SK-N-SH (cell line): ENCODE results near the gene FGGY. TPM values are rescaled to one million over a fixed set of nuclear protein-coding genes. Genes with fewer than 3 reads are reported as not detected.

Experiments
- CTCF ChIA-PET: fragments of 300-600, 350-600 bp; formaldehyde crosslinking; extraction: SDS; loops from one replicate; lab custom pipeline; 2021; lab: Yijun Ruan, JAX
- POLR2A ChIA-PET: fragments of 350-600 bp; sonication (Branson Sonifier 250); formaldehyde crosslinking; extraction: SDS; loops from one replicate; lab custom pipeline; 2020; ENCODE audit warnings: antibody characterized with exemption, inconsistent platforms; lab: Yijun Ruan, JAX
- DNase-seq: peaks from one replicate; pipeline ENCODE4 v3.0.0; 2012
- H2AFZ ChIP-seq: fragments of 200-600 bp; sonication (generic); 2 replicates; pipeline ENCODE4 v1.8.1; 2016; ENCODE audit warnings: antibody characterized with exemption, mild to moderate bottlenecking, low read depth
- H3F3A ChIP-seq: fragments of 200-600 bp; sonication (generic); replicated peaks from 2 replicates; pipeline ENCODE3; 2016; ENCODE audit warnings: antibody characterized with exemption, mild to moderate bottlenecking; ENCODE audit not compliant: insufficient read depth
- H3K27ac ChIP-seq, 2 experiments: fragments of 200-500 bp in 1 of 2; fragments of 200-600 bp in 1 of 2; sonication (Bioruptor generic) in 1 of 2; sonication (generic), shearing (Covaris generic) in 1 of 2; 2 replicates each; pipeline versions ENCODE4 v1.5.1 to v1.6.1; 2014 to 2016; ENCODE audit warnings: low read depth in 2 of 2, inconsistent platforms in 1 of 2, low read length in 1 of 2, mild to moderate bottlenecking in 1 of 2, mixed read lengths in 1 of 2
- H3K27me3 ChIP-seq: fragments of 200-600 bp; sonication (generic), shearing (Covaris generic); 2 replicates; pipeline ENCODE4 v1.6.1; 2016; ENCODE audit warnings: mixed run types; ENCODE audit not compliant: insufficient read depth
- H3K36me3 ChIP-seq, 2 experiments: fragments of 200-500 bp in 1 of 2; fragments of 200-600 bp in 1 of 2; sonication (Bioruptor generic) in 1 of 2; sonication (generic) in 1 of 2; replicated peaks in 1 of 2; 2 replicates each; pipeline versions ENCODE3 to v1.5.1; 2014 to 2016; ENCODE audit warnings: low read length in 1 of 2, mild to moderate bottlenecking in 1 of 2; ENCODE audit not compliant: insufficient read depth in 2 of 2, control insufficient read depth in 1 of 2
- H3K4me1 ChIP-seq, 2 experiments: fragments of 200-500 bp in 1 of 2; fragments of 200-600 bp in 1 of 2; sonication (Bioruptor generic) in 1 of 2; sonication (generic), shearing (Covaris generic) in 1 of 2; 2 replicates each; pipeline versions ENCODE4 v1.5.1 to v1.6.1; 2014 to 2016; ENCODE audit warnings: low read depth in 1 of 2, low read length in 1 of 2, mixed run types in 1 of 2; ENCODE audit not compliant: insufficient read depth in 2 of 2, control insufficient read depth in 1 of 2
- H3K4me2 ChIP-seq: fragments of 200-600 bp; sonication (generic), shearing (Covaris generic); 2 replicates; pipeline ENCODE4 v1.6.1; 2017; ENCODE audit warnings: mixed run types
- H3K4me3 ChIP-seq, 2 experiments: fragments of 200-500 bp in 1 of 2; fragments of 200-600 bp in 1 of 2; sonication (Bioruptor generic) in 1 of 2; sonication (generic), shearing (Covaris generic) in 1 of 2; 2 replicates each; pipeline versions ENCODE4 v1.5.1 to v1.8.1; 2014 to 2016; ENCODE audit warnings: low read depth in 2 of 2, inconsistent platforms in 1 of 2, low read length in 1 of 2, mild to moderate bottlenecking in 1 of 2, mixed read lengths in 1 of 2, moderate library complexity in 1 of 2
- H3K79me2 ChIP-seq: fragments of 200-600 bp; sonication (generic); 2 replicates; pipeline ENCODE4 v1.8.1; 2017; ENCODE audit warnings: mild to moderate bottlenecking; ENCODE audit not compliant: insufficient read depth
- H3K9ac ChIP-seq: fragments of 200-600 bp; sonication (generic); 2 replicates; pipeline ENCODE4 v1.6.1; 2017; ENCODE audit warnings: mixed run types
- H3K9me2 ChIP-seq: fragments of 200-600 bp; sonication (generic); 2 replicates; pipeline ENCODE4 v1.6.1; 2017; ENCODE audit warnings: mixed run types
- H3K9me3 ChIP-seq: fragments of 200-600 bp; sonication (generic); 2 replicates; pipeline ENCODE4 v1.6.1; 2017; ENCODE audit warnings: mixed run types, mild to moderate bottlenecking, moderate library complexity
- H4K20me1 ChIP-seq: fragments of 200-600 bp; sonication (generic); 2 replicates; pipeline ENCODE4 v1.6.1; 2017; ENCODE audit warnings: mild to moderate bottlenecking, mixed run types; ENCODE audit not compliant: insufficient read depth
- CHD2 ChIP-seq: fragments of 150-350 bp; IDR thresholded peaks from 2 replicates; pipeline ENCODE4 v1.6.1; 2018; ENCODE audit warnings: low read length; ENCODE audit not compliant: partially characterized antibody
- ELF1 ChIP-seq: IDR thresholded peaks from 2 replicates; pipeline ENCODE4 v1.4.0; 2012
- EP300 ChIP-seq, 2 experiments: IDR thresholded peaks; 2 replicates each; pipeline versions ENCODE4 v1.4.0 to v1.6.1; 2012; ENCODE audit warnings: borderline replicate concordance in 1 of 2, low read depth in 1 of 2, low read length in 1 of 2
- EZH2phosphoT487 ChIP-seq: fragments of 200-600 bp; sonication (generic); IDR thresholded peaks from 2 replicates; pipeline ENCODE4 v1.6.1; 2017; ENCODE audit warnings: low read depth, mixed run types, mild to moderate bottlenecking, antibody characterized with exemption, moderate library complexity, borderline replicate concordance
- FOXJ3 ChIP-seq: sonication (generic); formaldehyde crosslinking; IDR thresholded peaks from 2 replicates; pipeline ENCODE4 v1.5.1; 2020; ENCODE audit warnings: mild to moderate bottlenecking, missing genetic modification reagents
- GABPA ChIP-seq: IDR thresholded peaks from 2 replicates; pipeline ENCODE4 v1.4.0; 2012; ENCODE audit warnings: low read depth, mild to moderate bottlenecking
- GATA2 ChIP-seq: sonication (generic); formaldehyde crosslinking; IDR thresholded peaks from 2 replicates; pipeline ENCODE4 v1.5.0; 2020; ENCODE audit warnings: mild to moderate bottlenecking, missing genetic modification reagents
- JUND ChIP-seq: IDR thresholded peaks from 2 replicates; pipeline ENCODE4 v1.4.0; 2012
- RCOR1 ChIP-seq: fragments of 150-350 bp; IDR thresholded peaks from 2 replicates; pipeline ENCODE4 v1.6.1; 2017; ENCODE audit warnings: antibody characterized with exemption, low read length
- RFX5 ChIP-seq: IDR thresholded peaks from 2 replicates; pipeline ENCODE4 v1.6.1; 2012; ENCODE audit warnings: mild to moderate bottlenecking, improper control_type of control experiment, low read length
- SMC3 ChIP-seq: IDR thresholded peaks from 2 replicates; pipeline ENCODE4 v1.6.1; 2012; ENCODE audit warnings: low read depth, low read length, improper control_type of control experiment
- TCF12 ChIP-seq: IDR thresholded peaks from 2 replicates; pipeline ENCODE4 v1.4.0; 2012
- TEAD4 ChIP-seq: IDR thresholded peaks from 2 replicates; pipeline ENCODE4 v1.4.0; 2012; ENCODE audit warnings: mild to moderate bottlenecking, borderline replicate concordance; ENCODE audit not compliant: insufficient read depth
- USF2 ChIP-seq: fragments of 150-350 bp; IDR thresholded peaks from 2 replicates; pipeline ENCODE4 v1.6.1; 2017; ENCODE audit warnings: antibody characterized with exemption, low read length, low read depth, borderline replicate concordance
- WGBS: methylation state at CpG from one replicate; pipeline ENCODE4 v1.1.6; 2017; ENCODE audit warnings: low lambda C conversion rate; 5-methylcytosine and 5-hydroxymethylcytosine counted together
- polyA plus RNA-seq, 3 experiments: library from polyadenylated mRNA; depleted of rRNA; stranded (reverse); fragments of >200 nt; gene quantifications; 2 replicates each; pipeline ENCODE4 v1.2.3, GENCODE V29; 2012
- TF ChIP-seq, protein P1 (sequence below): IDR thresholded peaks from 2 replicates; pipeline ENCODE4 v1.4.0; 2012; ENCODE audit warnings: low read depth, borderline replicate concordance
- TF ChIP-seq, protein P2 (sequence below): IDR thresholded peaks from 2 replicates; pipeline ENCODE4; 2012

FGGY gene
- polyA plus RNA-seq, 1 of the 3 experiments (the other 2 are of a cell fraction): 10.3 TPM

DNA sequence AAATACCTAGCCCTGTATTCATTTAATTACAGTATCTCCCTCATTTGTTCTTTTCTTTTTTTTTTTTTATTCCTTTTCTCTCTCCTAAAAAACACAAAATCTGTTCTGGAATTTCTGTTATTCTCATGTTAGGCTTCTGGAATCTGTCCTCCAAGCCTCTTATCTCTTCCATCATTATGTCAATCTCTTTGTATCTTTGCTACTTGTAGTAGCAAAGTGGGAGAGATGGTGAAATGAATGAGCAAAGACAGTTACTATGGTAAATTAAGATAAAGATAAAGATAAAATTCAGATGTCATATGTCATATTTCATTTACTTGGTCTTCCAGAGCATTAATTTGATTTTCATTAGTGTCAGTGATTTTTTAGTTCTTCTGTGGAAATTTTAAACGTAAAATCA is 155.1 kb downstream of the FGGY start:
- TF ChIP-seq TEAD4 (0 out of 2 replicates have a peak, but pooled peaks have one; percentile 51), TCF12 (peak; percentile 69), GATA2 (no peak), EP300 (IDR thresholded peaks at IDR 0.05; ENCODE audit: borderline replicate concordance in 1 of 2, low read depth in 1 of 2, low read length in 1 of 2) (peak in 1 of 2 experiments; percentile 11; a peak in 1 of 4 replicates), JUND (peak; percentile 41; the same call in 1 of the 2 replicates)
- TF ChIP-seq, protein P1, sequence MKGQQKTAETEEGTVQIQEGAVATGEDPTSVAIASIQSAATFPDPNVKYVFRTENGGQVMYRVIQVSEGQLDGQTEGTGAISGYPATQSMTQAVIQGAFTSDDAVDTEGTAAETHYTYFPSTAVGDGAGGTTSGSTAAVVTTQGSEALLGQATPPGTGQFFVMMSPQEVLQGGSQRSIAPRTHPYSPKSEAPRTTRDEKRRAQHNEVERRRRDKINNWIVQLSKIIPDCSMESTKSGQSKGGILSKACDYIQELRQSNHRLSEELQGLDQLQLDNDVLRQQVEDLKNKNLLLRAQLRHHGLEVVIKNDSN: no peak
- TF ChIP-seq, protein P2, sequence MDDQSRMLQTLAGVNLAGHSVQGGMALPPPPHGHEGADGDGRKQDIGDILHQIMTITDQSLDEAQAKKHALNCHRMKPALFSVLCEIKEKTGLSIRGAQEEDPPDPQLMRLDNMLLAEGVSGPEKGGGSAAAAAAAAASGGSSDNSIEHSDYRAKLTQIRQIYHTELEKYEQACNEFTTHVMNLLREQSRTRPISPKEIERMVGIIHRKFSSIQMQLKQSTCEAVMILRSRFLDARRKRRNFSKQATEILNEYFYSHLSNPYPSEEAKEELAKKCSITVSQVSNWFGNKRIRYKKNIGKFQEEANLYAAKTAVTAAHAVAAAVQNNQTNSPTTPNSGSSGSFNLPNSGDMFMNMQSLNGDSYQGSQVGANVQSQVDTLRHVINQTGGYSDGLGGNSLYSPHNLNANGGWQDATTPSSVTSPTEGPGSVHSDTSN: peak; percentile 79

DNA sequence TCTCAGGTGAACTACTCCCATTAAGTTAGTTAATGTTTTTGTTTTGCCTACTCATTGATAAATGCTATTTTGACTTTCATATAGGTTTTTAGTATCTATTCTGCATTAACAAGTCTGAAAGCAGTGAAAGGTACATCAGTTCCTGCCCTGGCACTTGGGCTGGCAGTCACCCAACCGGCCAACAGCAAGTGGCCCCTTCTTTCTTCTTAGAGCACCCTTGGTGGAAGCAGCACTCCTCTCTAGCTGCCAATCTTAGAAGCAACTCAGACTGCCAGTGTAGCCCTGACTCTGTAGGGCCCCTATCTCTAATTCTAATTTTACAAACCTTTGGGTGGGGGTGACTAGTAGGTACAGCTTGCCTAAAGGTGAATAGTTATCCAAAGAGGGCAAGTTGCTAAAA is 155.7 kb downstream of the FGGY start:
- Histone ChIP-seq H3K79me2 (no peaks in the 10 kb centered on the region), H3K9ac (no peak overlapping the region)
- TF ChIP-seq JUND: no peak
- no peak for TF ChIP-seq RCOR1
- TF ChIP-seq SMC3: no peak
- no peak for TF ChIP-seq FOXJ3
- no peak for TF ChIP-seq USF2
- no peak for TF ChIP-seq EZH2phosphoT487
- no peak for TF ChIP-seq ELF1
- TF ChIP-seq GATA2: no peak
- TF ChIP-seq, protein P2: no peak
- TF ChIP-seq TCF12: no peak
- TF ChIP-seq GABPA: no peak
- no peak for TF ChIP-seq RFX5
- TF ChIP-seq CHD2: no peak
- TF ChIP-seq, all 33 proteins: peak for 0
- H3K27me3 ChIP-seq: no peaks in the 10 kb centered on the region
- ChIA-PET CTCF (no interaction called here), POLR2A (no interaction called here)
- no peaks in the 10 kb centered on the region for H3K9me3 ChIP-seq
- H4K20me1 ChIP-seq: no peaks in the 10 kb centered on the region
- 100% methylated on average over 1 of the region's 1 CpG for WGBS
- H3K4me3 ChIP-seq: no peak overlapping the region
- H3K27ac ChIP-seq: no peak overlapping the region
- H3F3A ChIP-seq: peaks cover 12% of the 10 kb centered on the region
- no peaks in the 10 kb centered on the region for H3K9me2 ChIP-seq
- no peak overlapping the region for H3K4me2 ChIP-seq
- no peaks in the 10 kb centered on the region for H3K36me3 ChIP-seq
- no peak for DNase-seq
- H2AFZ ChIP-seq: no peak overlapping the region
- H3K4me1 ChIP-seq: peaks cover 10 to 12% of the 10 kb centered on the region in 2 experiments; a peak in 3 of 4 replicates

More for the DNA sequence above, 155.1 kb downstream of the FGGY start:
- H3K4me3 ChIP-seq: no peak overlapping the region
- 29% methylated on average over 1 of the region's 1 CpG for WGBS
- H3K36me3 ChIP-seq: no peaks in the 10 kb centered on the region
- H3K9me3 ChIP-seq: no peaks in the 10 kb centered on the region
- no peak overlapping the region for H2AFZ ChIP-seq
- no peak overlapping the region for H3K4me2 ChIP-seq
- POLR2A ChIA-PET: no interaction called here
- CTCF ChIA-PET: no interaction called here
- no peak overlapping the region for H3K9ac ChIP-seq
- no peaks in the 10 kb centered on the region for H3K27me3 ChIP-seq
- peaks cover 15% of the 10 kb centered on the region for H3F3A ChIP-seq
- no peaks in the 10 kb centered on the region for H3K9me2 ChIP-seq
- DNase-seq: no peak
- H4K20me1 ChIP-seq: no peaks in the 10 kb centered on the region
- H3K79me2 ChIP-seq: no peaks in the 10 kb centered on the region
- H3K4me1 ChIP-seq: peaks cover 15 to 18% of the 10 kb centered on the region in 2 experiments
- no peak overlapping the region for H3K27ac ChIP-seq
